ENCODE results near the gene SYT1. TPM values are rescaled to one million over a fixed set of nuclear protein-coding genes. Genes with fewer than 3 reads are reported as not detected.

Gene SYT1
- total RNA-seq, 1 experiment from 2014 or later = 15.8 TPM

DNA sequence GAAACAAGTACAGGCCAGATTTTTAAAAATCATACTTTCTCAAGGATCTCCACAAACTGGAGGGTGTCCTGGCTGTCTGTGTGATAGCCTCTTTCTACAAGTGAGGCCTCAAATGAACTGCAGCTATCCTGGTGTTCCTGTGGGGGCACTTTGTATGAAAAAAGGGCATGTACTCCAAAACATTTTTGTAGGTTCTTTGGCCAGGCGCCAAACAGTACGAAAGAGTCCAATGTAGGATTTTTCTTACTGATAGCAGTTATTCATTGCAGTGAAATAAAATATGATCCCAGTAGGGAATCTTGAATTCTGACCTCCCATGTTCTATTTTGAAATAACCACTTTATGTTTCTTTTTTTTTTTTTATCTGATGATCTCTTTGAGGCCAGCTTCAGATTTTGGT is 444.5 kb downstream of the SYT1 start:
- Histone ChIP-seq H3K79me1 (ENCODE audit: insufficient read depth, low read depth, low read length, poor library complexity, severe bottlenecking) (no peaks in the 10 kb centered on the region), H3K9ac (ENCODE audit: extremely low read depth, insufficient read length, low read length) (no peak overlapping the region), H3K79me2 (ENCODE audit: insufficient read depth, low read length) (no peaks in the 10 kb centered on the region), H3K23me2 (ENCODE audit: insufficient read length, low read depth, low read length, poor library complexity, severe bottlenecking) (no peaks in the 10 kb centered on the region), H3T11ph (ENCODE audit: low read length) (no peak overlapping the region), H2BK120ac (ENCODE audit: low read depth, low read length, poor library complexity, severe bottlenecking) (no peak overlapping the region), H3K14ac (ENCODE audit: insufficient read depth, low read length) (no peak overlapping the region), H2AFZ (ENCODE audit: low read length) (no peak overlapping the region), H2BK15ac (ENCODE audit: low read depth, low read length) (no peak overlapping the region), H3K4me2 (ENCODE audit: insufficient read depth, insufficient read length, low read length) (no peak overlapping the region), H3K4me1 (ENCODE audit: insufficient read depth, low read length) (no peaks in the 10 kb centered on the region), H4K5ac (ENCODE audit: insufficient read length, low read depth, low read length) (no peak overlapping the region), H3K18ac (ENCODE audit: insufficient read length, low read depth, low read length) (no peak overlapping the region), H2BK20ac (ENCODE audit: low read depth, low read length, poor library complexity, severe bottlenecking) (no peak overlapping the region), H3K4ac (ENCODE audit: low read depth, low read length) (no peak overlapping the region), H4K91ac (ENCODE audit: insufficient read length, low read depth, low read length) (no peak overlapping the region), H2AK5ac (ENCODE audit: insufficient read length, low read length) (no peak overlapping the region), H3K27me3 (ENCODE audit: insufficient read depth, low read length) (no peaks in the 10 kb centered on the region), H3K9me3 (ENCODE audit: control insufficient read depth, low read depth, low read length) (no peaks in the 10 kb centered on the region), H2BK5ac (ENCODE audit: insufficient read length, low read length) (no peak overlapping the region), H3K27ac (ENCODE audit: insufficient read length, low read depth, low read length) (no peak overlapping the region), H2BK12ac (ENCODE audit: insufficient read length, low read depth, low read length) (no peak overlapping the region), H3K23ac (ENCODE audit: insufficient read length, low read depth, low read length) (no peak overlapping the region), H3K56ac (ENCODE audit: insufficient read length, low read depth, low read length) (no peak overlapping the region), H4K20me1 (ENCODE audit: control insufficient read depth, insufficient read depth, insufficient read length) (no peaks in the 10 kb centered on the region), H4K8ac (replicated peaks; ENCODE audit: insufficient read length, low read depth, low read length) (no peak overlapping the region)
- WGBS (ENCODE audit: extremely low coverage, insufficient read length, low lambda C conversion rate) = no CpG with 5 or more reads among the region's 2 CpGs
- no peak overlapping the region for H3K4me3 Mint-ChIP-seq
- peaks cover 5 to 15% (median 12%) of the 10 kb centered on the region in 3 experiments for H3K36me3 Mint-ChIP-seq (ENCODE audit: insufficient read depth in 1 of 3, low read depth in 3 of 3)
- no peak for DNase-seq
- peaks cover 0 to 2% of the 10 kb centered on the region in 2 experiments; a peak in 2 of 5 replicates for H3K9me3 Mint-ChIP-seq
- peaks cover 2 to 6% of the 10 kb centered on the region in 2 experiments; a peak in 3 of 4 replicates for H3K4me1 Mint-ChIP-seq
- no peak overlapping the region for H3K27ac Mint-ChIP-seq
- TF ChIP-seq, protein P1, sequence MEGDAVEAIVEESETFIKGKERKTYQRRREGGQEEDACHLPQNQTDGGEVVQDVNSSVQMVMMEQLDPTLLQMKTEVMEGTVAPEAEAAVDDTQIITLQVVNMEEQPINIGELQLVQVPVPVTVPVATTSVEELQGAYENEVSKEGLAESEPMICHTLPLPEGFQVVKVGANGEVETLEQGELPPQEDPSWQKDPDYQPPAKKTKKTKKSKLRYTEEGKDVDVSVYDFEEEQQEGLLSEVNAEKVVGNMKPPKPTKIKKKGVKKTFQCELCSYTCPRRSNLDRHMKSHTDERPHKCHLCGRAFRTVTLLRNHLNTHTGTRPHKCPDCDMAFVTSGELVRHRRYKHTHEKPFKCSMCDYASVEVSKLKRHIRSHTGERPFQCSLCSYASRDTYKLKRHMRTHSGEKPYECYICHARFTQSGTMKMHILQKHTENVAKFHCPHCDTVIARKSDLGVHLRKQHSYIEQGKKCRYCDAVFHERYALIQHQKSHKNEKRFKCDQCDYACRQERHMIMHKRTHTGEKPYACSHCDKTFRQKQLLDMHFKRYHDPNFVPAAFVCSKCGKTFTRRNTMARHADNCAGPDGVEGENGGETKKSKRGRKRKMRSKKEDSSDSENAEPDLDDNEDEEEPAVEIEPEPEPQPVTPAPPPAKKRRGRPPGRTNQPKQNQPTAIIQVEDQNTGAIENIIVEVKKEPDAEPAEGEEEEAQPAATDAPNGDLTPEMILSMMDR (conservative IDR thresholded peaks at IDR 0.05) = no peak
- no peaks in the 10 kb centered on the region for H3K27me3 Mint-ChIP-seq (ENCODE audit: low read depth)

Data from H9 (cell line).